K562 (cell line): ENCODE measurements around the gene TCF3. TPM values are rescaled to one million over a fixed set of nuclear protein-coding genes. Genes with fewer than 3 reads are reported as not detected.

Experiments
- CBX1 ChIP-seq: sonication (generic); IDR thresholded peaks from 2 replicates; pipeline ENCODE4 v1.6.1; 2016; ENCODE audit warnings: antibody characterized with exemption, low read depth, mild to moderate bottlenecking
- E2F3 ChIP-seq: fragments of 250-450 bp; sonication (Bioruptor Pico); IDR thresholded peaks from 2 replicates; pipeline ENCODE4 v1.4.0; 2020; ENCODE audit warnings: mild to moderate bottlenecking
- HNRNPLL ChIP-seq: fragments of 200-400 bp; formaldehyde crosslinking; IDR thresholded peaks from 2 replicates; pipeline ENCODE4 v1.6.1; 2017; ENCODE audit warnings: low read length, low read depth, mild to moderate bottlenecking; ENCODE audit not compliant: poor library complexity, severe bottlenecking
- MAFK ChIP-seq: IDR thresholded peaks from 2 replicates; pipeline ENCODE4 v1.6.1; 2011; ENCODE audit warnings: low read length, improper control_type of control experiment
- MCM5 ChIP-seq: fragments of 450-650 bp; IDR thresholded peaks from 2 replicates; pipeline ENCODE4 v1.6.1; 2016; ENCODE audit warnings: low read depth
- NBN ChIP-seq: fragments of 450-650 bp; IDR thresholded peaks from 2 replicates; pipeline ENCODE4 v1.6.1; 2016; ENCODE audit warnings: low read depth, mild to moderate bottlenecking
- PHB2 ChIP-seq: fragments of 450-650 bp; IDR thresholded peaks from 2 replicates; pipeline ENCODE4 v1.6.1; 2017; ENCODE audit warnings: low read depth
- PRMT5 ChIP-seq: sonication (generic); formaldehyde crosslinking; IDR thresholded peaks from 2 replicates; pipeline ENCODE4 v1.5.0; 2020; ENCODE audit warnings: missing genetic modification reagents
- RBM22 ChIP-seq: fragments of 200-400 bp; formaldehyde crosslinking; IDR thresholded peaks from 2 replicates; pipeline ENCODE4 v1.6.1; 2018; ENCODE audit warnings: low read length, low read depth; ENCODE audit not compliant: poor library complexity, severe bottlenecking
- TBP ChIP-seq: optimal IDR thresholded peaks from 2 replicates; pipeline ENCODE3; 2011; ENCODE audit warnings: low read depth, low read length, improper control_type of control experiment
- XRCC3 ChIP-seq: fragments of 450-650 bp; IDR thresholded peaks from 2 replicates; pipeline ENCODE4 v1.6.1; 2017; ENCODE audit warnings: mild to moderate bottlenecking, moderate library complexity
- ZSCAN29 ChIP-seq: fragments of 450-650 bp; IDR thresholded peaks from 2 replicates; pipeline ENCODE4 v1.6.1; 2017
- polyA plus RNA-seq, 8 experiments: library from polyadenylated mRNA; depleted of rRNA in 4 of 8; stranded (reverse) in 5 of 8; unstranded in 3 of 8; fragments of >200 nt; fragmentation: Nextera tagmentation in 2 of 8; fragmentation: Illumina TruSeq in 1 of 8; extraction: Ambion mirVana in 2 of 8; extraction: Trizol in 1 of 8; gene quantifications; 2 replicates each; pipeline versions ENCODE4 v1.2.1 to v1.2.3, GENCODE V29; 2011 to 2014; ENCODE audit warnings: inconsistent platforms in 1 of 8, missing spikeins in 1 of 8
- total RNA-seq, 7 experiments: library from RNA; depleted of rRNA in 6 of 7; stranded (reverse); fragments of >200 nt in 6 of 7; fragmentation: Illumina TruSeq in 2 of 7; extraction: Trizol in 2 of 7; gene quantifications; 2 replicates each; pipeline versions ENCODE4 v1.2.1 to v1.2.3, GENCODE V29; 2011 to 2021; ENCODE audit warnings: low replicate concordance in 1 of 7
- TF ChIP-seq, protein P1 (sequence below), 2 experiments: fragments of 450-650 bp in 1 of 2; sonication (generic) in 1 of 2; formaldehyde crosslinking in 1 of 2; IDR thresholded peaks; 2 replicates each; pipeline versions ENCODE4 v1.7.1 to v1.9.0; 2016 to 2022; ENCODE audit warnings: inconsistent platforms in 1 of 2, mild to moderate bottlenecking in 1 of 2, missing genetic modification reagents in 1 of 2

Gene TCF3
- total and polyA plus RNA-seq, 9 of the 15 experiments (the other 6 are each of a cell fraction or from before 2014, with no cell fraction given) = 5.6 to 259 (median 84.0) TPM

DNA sequence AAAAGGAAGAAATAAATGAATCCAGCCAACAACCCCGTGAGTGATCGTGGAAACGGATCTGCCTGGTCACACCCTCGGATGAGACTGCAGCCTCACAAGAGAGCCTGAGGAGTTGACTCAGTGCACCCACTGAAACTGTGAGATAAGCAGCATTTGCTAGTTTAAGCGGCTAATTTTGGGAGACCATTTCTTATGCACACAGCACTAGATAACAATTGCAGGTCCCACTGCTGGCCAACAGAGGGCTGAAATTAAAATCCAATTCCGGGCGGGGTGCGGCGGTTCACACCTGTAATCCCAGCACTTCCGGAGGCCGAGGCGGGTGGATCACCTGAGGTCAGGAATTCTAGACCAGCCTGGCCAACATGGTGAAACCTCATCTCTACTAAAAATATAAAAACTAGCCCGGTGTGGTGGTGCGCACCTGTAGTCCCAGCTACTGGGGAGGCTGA, 50.8 kb downstream of the TCF3 start (continued):
- TF ChIP-seq, protein P1, sequence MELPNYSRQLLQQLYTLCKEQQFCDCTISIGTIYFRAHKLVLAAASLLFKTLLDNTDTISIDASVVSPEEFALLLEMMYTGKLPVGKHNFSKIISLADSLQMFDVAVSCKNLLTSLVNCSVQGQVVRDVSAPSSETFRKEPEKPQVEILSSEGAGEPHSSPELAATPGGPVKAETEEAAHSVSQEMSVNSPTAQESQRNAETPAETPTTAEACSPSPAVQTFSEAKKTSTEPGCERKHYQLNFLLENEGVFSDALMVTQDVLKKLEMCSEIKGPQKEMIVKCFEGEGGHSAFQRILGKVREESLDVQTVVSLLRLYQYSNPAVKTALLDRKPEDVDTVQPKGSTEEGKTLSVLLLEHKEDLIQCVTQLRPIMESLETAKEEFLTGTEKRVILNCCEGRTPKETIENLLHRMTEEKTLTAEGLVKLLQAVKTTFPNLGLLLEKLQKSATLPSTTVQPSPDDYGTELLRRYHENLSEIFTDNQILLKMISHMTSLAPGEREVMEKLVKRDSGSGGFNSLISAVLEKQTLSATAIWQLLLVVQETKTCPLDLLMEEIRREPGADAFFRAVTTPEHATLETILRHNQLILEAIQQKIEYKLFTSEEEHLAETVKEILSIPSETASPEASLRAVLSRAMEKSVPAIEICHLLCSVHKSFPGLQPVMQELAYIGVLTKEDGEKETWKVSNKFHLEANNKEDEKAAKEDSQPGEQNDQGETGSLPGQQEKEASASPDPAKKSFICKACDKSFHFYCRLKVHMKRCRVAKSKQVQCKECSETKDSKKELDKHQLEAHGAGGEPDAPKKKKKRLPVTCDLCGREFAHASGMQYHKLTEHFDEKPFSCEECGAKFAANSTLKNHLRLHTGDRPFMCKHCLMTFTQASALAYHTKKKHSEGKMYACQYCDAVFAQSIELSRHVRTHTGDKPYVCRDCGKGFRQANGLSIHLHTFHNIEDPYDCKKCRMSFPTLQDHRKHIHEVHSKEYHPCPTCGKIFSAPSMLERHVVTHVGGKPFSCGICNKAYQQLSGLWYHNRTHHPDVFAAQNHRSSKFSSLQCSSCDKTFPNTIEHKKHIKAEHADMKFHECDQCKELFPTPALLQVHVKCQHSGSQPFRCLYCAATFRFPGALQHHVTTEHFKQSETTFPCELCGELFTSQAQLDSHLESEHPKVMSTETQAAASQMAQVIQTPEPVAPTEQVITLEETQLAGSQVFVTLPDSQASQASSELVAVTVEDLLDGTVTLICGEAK (IDR thresholded peaks at IDR 0.05) = no peak
- TF ChIP-seq, protein P1 (CRISPR knock-in tag; IDR thresholded peaks at IDR 0.05) = no peak
- TF ChIP-seq HNRNPLL (no peak), NBN (no peak), PRMT5 (CRISPR knock-in tag) (no peak), XRCC3 (no peak), E2F3 (no peak), MCM5 (no peak), ZSCAN29 (no peak), CBX1 (no peak), TBP (no peak), MAFK (no peak), PHB2 (no peak), RBM22 (no peak)
